Stimulated activated CD4-positive, alpha-beta T cell treated with anti-CD3 and anti-CD28 coated beads, Interleukin-4, amount 100 ng/mL, for 4 hours (primary cell): ENCODE measurements around the gene MEOX2.

Experiments used
- DNase-seq, 2 experiments: peaks; one replicate each; pipeline ENCODE4 v3.0.0-alpha.2; 2020

MEOX2 gene

GRCh38 chr7:15686295-15686956 lies at the start of gene MEOX2:
TSS of gene MEOX2 (minus strand) at chr7:15686683. CDS start at chr7:15686402, 281 bp downstream.
- DNase-seq, result no peak

GRCh38 chr7:15729746-15730145 lies 43.3 kb upstream of the MEOX2 start:
- DNase-seq, result no peak

GRCh38 chr7:15725051-15725450 lies 38.6 kb upstream of the MEOX2 start:
- no peak for DNase-seq

- DNase-seq, result no peak
Measured at GRCh38 chr7:15723841-15724240, 37.4 kb upstream of the MEOX2 start.

- no peak for DNase-seq
Measured at GRCh38 chr7:15720849-15721471, 34.5 kb upstream of the MEOX2 start.

GRCh38 chr7:15719311-15719710 lies 32.8 kb upstream of the MEOX2 start:
- no peak for DNase-seq

- DNase-seq, result no peak
Measured at GRCh38 chr7:15715435-15715834, 29.0 kb upstream of the MEOX2 start.

GRCh38 chr7:15709978-15710377 lies 23.5 kb upstream of the MEOX2 start:
- DNase-seq, result no peak

GRCh38 chr7:15707570-15707969 lies 21.1 kb upstream of the MEOX2 start:
- no peak for DNase-seq

GRCh38 chr7:15703732-15704131 lies 17.2 kb upstream of the MEOX2 start:
- DNase-seq, result no peak

GRCh38 chr7:15692501-15693020 lies 6.1 kb upstream of the MEOX2 start:
- DNase-seq, result no peak

- DNase-seq, result no peak
Measured at GRCh38 chr7:15688911-15689310, 2.4 kb upstream of the MEOX2 start.

GRCh38 chr7:15688279-15688626 lies 1.8 kb upstream of the MEOX2 start:
- no peak for DNase-seq

- no peak for DNase-seq
Measured at GRCh38 chr7:15687546-15688278, 1.2 kb upstream of the MEOX2 start.

GRCh38 chr7:15686957-15687545 lies 568 bp upstream of the MEOX2 start:
- DNase-seq, result no peak

- no peak for DNase-seq
Measured at GRCh38 chr7:15685358-15686294, 857 bp downstream of the MEOX2 start.

- DNase-seq, result no peak
Measured at GRCh38 chr7:15684871-15685270, 1.6 kb downstream of the MEOX2 start.

GRCh38 chr7:15684111-15684800 lies 2.2 kb downstream of the MEOX2 start:
- no peak for DNase-seq

GRCh38 chr7:15682751-15683245 lies 3.7 kb downstream of the MEOX2 start:
- no peak for DNase-seq

- DNase-seq, result no peak
Measured at GRCh38 chr7:15682111-15682510, 4.4 kb downstream of the MEOX2 start.

- no peak for DNase-seq
Measured at GRCh38 chr7:15681631-15682030, 4.9 kb downstream of the MEOX2 start.

GRCh38 chr7:15681186-15681585 lies 5.3 kb downstream of the MEOX2 start:
- DNase-seq, result no peak
